ENCODE data around the gene FOXJ1.

FOXJ1 gene

GRCh38 chr17:76104140-76104895 lies 36.7 kb downstream of the FOXJ1 start:
- no peak for DNase-seq (ENCODE audit: low read depth in 1 of 2, low spot score in 1 of 2)
- no peak for TF ChIP-seq JUND (IDR thresholded peaks at IDR 0.05; ENCODE audit: low read depth)
- in situ Hi-C loops (cut with HindIII; ENCODE audit: low pct_unique_long_range_greater_than_20kb, low sequenced_read_pairs) = no loop called here

DNA sequence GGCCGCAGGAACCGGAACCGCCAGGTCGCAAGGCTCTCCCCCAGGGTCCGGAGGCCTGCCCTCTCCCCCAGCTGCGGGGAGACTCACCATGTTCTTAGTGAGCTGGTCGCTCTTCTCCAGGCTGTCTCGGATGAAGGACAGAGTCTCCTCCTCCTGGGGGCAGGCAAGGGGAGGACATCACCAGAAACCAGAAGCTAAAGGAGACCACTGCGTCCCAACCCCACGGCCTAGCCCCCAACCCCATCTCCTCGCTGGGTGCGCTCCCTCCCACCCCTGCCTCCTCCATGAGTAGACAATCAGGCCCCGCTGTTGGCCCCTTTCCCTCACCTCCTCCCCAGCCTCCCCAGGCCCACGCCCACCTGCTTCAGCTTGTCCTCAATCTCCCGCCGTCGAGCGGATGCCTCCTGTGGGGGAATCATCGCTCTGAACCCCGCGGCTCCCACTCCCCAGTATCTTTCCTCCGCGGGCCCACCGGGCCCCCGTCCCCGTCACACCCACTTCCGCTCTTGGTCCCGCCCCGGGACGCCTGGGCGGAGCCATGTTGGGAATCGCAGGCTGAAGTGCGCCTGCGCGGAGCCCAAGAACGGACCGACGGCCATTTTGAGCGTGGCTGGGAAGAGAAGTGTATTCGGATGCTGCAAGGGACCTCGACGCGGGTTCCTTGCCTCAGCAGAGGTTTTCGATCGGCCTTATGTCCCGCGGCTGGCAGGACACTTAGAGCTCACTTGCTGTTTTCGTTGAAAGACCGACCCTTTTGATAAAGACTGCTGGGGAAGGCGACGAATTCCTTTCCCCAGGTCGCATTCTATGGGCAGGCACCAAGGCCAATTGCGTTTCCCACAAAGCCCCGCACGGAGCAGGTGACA lies 37.5 kb downstream of the FOXJ1 start, which contains the start of gene EXOC7:
Gene EXOC7 (minus strand): TSS at position 514 of the 866 bp plus-strand sequence. CDS start 95 bp downstream, at position 419.
- TF ChIP-seq JUND (IDR thresholded peaks at IDR 0.05; ENCODE audit: low read depth) = no peak
- peak; percentile 89 to 96 for DNase-seq (ENCODE audit: low read depth in 1 of 2, low spot score in 1 of 2)
- in situ Hi-C loops (cut with HindIII; ENCODE audit: low pct_unique_long_range_greater_than_20kb, low sequenced_read_pairs) = no loop called here

DNA sequence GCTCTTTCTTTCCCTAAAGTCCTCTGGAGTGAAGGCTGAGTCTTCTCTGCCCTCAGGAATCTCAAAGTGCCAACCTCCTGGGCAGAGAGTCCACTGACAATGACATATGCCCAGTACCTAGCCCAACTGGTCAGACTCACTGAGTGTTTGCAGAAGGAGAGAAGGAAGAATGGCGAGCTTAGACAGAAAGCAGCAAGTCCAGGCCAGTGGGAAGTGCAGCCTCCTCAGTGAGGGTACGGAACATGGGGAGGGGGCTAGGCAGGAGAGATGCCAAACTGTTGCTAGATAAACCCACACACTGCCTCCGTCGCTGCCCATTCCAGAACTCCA lies 38.1 kb downstream of the FOXJ1 start:
- no peak for TF ChIP-seq JUND (IDR thresholded peaks at IDR 0.05; ENCODE audit: low read depth)
- DNase-seq (ENCODE audit: low read depth in 1 of 2, low spot score in 1 of 2) = peak in 1 of 2 experiments; percentile 85
- in situ Hi-C loops (cut with HindIII; ENCODE audit: low pct_unique_long_range_greater_than_20kb, low sequenced_read_pairs) = no loop called here

DNA sequence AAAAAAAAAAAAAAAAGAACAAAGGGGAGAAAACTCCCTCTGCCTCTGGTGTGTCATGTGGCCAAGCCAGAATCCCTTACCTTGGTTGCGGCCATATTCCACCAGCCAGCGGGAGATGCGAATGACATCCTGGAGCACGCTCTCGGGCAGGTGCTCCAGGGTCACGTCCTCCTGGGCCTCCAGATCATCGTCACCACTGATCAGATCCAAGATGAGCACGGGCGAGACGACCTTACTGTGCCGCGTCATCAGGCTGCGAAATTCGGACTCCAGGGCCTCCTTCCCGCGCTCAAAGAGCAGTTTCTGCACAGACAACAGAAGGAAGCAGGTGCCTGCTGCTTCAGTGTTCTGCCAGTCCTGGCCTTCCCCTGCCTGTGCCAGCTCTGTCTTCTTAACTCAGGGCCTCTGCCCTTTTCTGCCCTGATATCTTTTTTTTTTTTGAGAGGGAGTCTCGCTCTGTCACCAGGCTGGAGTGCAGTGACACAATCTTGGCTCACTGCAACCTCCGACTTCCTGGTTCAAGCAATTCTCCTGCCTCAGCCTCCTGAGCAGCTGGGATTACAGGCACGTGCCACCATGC lies 43.2 kb downstream of the FOXJ1 start:
- no peak for DNase-seq (ENCODE audit: low read depth in 1 of 2, low spot score in 1 of 2)
- in situ Hi-C loops (cut with HindIII; ENCODE audit: low pct_unique_long_range_greater_than_20kb, low sequenced_read_pairs) = no loop called here
- no peak for TF ChIP-seq JUND (IDR thresholded peaks at IDR 0.05; ENCODE audit: low read depth)

- DNase-seq (ENCODE audit: low read depth in 1 of 2, low spot score in 1 of 2) = no peak
- in situ Hi-C loops (cut with HindIII; ENCODE audit: low pct_unique_long_range_greater_than_20kb, low sequenced_read_pairs) = no loop called here
- no peak for TF ChIP-seq JUND (IDR thresholded peaks at IDR 0.05; ENCODE audit: low read depth)
Measured at GRCh38 chr17:76095943-76096342, 45.1 kb downstream of the FOXJ1 start.

- in situ Hi-C loops (cut with HindIII; ENCODE audit: low pct_unique_long_range_greater_than_20kb, low sequenced_read_pairs) = no loop called here
- no peak for DNase-seq (ENCODE audit: low read depth in 1 of 2, low spot score in 1 of 2)
- no peak for TF ChIP-seq JUND (IDR thresholded peaks at IDR 0.05; ENCODE audit: low read depth)
Measured at GRCh38 chr17:76094046-76094445, 47.0 kb downstream of the FOXJ1 start.

DNA sequence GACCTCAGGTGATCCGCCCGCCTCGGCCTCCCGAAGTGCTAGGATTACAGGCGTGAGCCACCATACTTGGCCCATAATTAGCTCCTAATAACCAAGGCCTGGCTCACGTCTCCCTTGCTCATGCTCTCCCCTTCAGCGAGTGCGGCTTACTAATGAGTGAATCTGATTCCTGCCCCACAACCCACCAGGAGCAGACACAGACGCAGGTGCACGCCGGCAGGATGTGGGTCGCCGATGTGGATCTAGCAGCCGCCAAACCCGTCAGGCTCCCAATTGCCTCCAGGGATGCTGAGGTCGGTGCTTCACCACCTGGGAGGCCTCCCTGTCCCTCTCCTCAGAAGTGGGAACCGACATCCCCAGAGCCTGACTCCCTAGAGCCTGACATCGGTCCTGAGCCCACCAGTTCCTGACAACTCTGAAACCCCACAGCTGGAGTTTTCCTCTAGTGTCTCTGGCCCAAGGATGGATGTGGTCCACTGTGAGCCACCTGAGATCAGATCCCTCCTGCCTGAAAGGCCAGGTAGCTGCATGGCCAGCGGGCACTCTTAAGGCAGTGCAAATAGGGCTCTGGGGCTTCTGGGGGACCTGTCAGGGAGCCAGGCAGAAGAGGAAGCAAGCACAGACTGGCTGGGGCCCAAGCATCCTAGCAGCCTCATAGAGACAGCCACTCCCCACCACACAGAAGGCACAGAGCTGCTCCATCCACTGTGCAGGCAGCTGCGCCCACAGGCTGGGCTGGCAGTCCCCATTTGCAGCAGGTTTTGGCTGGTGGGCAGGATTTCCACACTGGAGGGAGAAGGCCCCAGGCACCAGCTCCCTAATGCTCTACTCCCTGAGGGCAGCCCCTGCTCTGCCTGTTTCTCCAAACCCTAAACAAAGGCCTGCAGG lies 48.3 kb downstream of the FOXJ1 start:
- no peak for TF ChIP-seq JUND (IDR thresholded peaks at IDR 0.05; ENCODE audit: low read depth)
- in situ Hi-C loops (cut with HindIII; ENCODE audit: low pct_unique_long_range_greater_than_20kb, low sequenced_read_pairs) = no loop called here
- DNase-seq (ENCODE audit: low read depth in 1 of 2, low spot score in 1 of 2) = no peak

DNA sequence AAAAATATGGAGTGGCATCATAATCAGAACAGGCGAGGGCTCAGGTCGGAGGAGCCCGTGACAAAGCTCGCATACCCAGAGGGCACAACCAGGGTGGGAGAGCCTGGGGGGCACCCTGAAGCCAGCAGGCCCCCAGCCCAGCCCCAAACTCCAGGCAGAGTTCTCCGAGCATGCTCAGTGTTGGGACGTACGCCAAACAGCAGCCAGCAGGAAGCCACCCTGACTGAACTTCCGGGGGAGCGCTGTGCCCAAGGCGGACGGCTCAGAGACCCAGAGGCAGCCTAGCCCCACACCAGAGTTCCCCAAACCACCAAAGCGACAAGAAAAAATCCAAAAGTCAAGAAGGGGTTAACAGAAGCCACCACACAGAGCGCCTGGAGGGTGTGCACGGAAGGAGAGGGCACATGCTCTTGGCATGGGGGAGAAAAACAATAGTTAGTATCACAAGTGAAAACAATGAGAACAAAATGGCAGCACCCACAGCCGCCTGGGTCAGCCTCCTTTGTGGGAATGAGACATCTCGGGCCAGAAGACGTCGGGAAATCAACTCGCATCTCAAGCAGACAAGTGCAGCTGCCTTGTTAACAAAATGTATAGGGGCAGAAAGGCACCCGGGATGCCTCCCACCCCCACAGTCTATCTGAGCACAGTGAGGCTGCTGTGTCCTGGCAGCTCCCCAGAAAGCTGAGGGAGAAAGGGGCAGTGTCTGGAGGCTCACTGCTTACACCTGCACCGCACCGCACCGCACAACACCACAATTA lies 49.3 kb downstream of the FOXJ1 start:
- in situ Hi-C loops (cut with HindIII; ENCODE audit: low pct_unique_long_range_greater_than_20kb, low sequenced_read_pairs) = no loop called here
- no peak for TF ChIP-seq JUND (IDR thresholded peaks at IDR 0.05; ENCODE audit: low read depth)
- DNase-seq (ENCODE audit: low read depth in 1 of 2, low spot score in 1 of 2) = no peak

GRCh38 chr17:76090517-76091129 lies 50.4 kb downstream of the FOXJ1 start:
- no peak for TF ChIP-seq JUND (IDR thresholded peaks at IDR 0.05; ENCODE audit: low read depth)
- no peak for DNase-seq (ENCODE audit: low read depth in 1 of 2, low spot score in 1 of 2)
- in situ Hi-C loops (cut with HindIII; ENCODE audit: low pct_unique_long_range_greater_than_20kb, low sequenced_read_pairs) = no loop called here

- no peak for DNase-seq (ENCODE audit: low read depth in 1 of 2, low spot score in 1 of 2)
- no peak for TF ChIP-seq JUND (IDR thresholded peaks at IDR 0.05; ENCODE audit: low read depth)
- in situ Hi-C loops (cut with HindIII; ENCODE audit: low pct_unique_long_range_greater_than_20kb, low sequenced_read_pairs) = no loop called here
Measured at GRCh38 chr17:76089680-76090516, 51.1 kb downstream of the FOXJ1 start.

All from T47D (cell line).